H1 (cell line): ENCODE measurements around the gene DYSF.

ENCODE experiments used
- ASH2L ChIP-seq: fragments of 200-600, 300-600 bp; sonication (generic); IDR thresholded peaks from one replicate; pipeline ENCODE4 v1.7.1; 2017; ENCODE audit warnings: low read length
- BACH1 ChIP-seq: IDR thresholded peaks from 2 replicates; pipeline ENCODE4 v1.6.1; 2012; ENCODE audit warnings: low read length, improper control_type of control experiment
- JUND ChIP-seq: IDR thresholded peaks from 2 replicates; pipeline ENCODE4 v1.6.1; 2011; ENCODE audit warnings: mild to moderate bottlenecking, improper control_type of control experiment, low read length
- SP1 ChIP-seq: IDR thresholded peaks from 2 replicates; pipeline ENCODE4 v1.6.1; 2011; ENCODE audit warnings: low read depth, low read length
- SRF ChIP-seq: IDR thresholded peaks from 2 replicates; pipeline ENCODE4 v1.6.1; 2011; ENCODE audit warnings: mild to moderate bottlenecking, low read depth, low read length, moderate library complexity
- TAF1 ChIP-seq: IDR thresholded peaks from 2 replicates; pipeline ENCODE4 v1.6.1; 2011; ENCODE audit warnings: mild to moderate bottlenecking, low read depth, low read length

- TF ChIP-seq ASH2L (no peak), BACH1 (no peak), TAF1 (no peak), JUND (no peak), SP1 (no peak), SRF (no peak)
These were observed 239.4 kb downstream of the DYSF start for GRCh38 chr2:71692621-71693277.
